ENCODE data around the gene PPP4R3A. TPM values are rescaled to one million over a fixed set of nuclear protein-coding genes. Genes with fewer than 3 reads are reported as not detected.

PPP4R3A gene
- total RNA-seq, 1 experiment from 2014 or later, result 124 TPM

- no peak for TF ChIP-seq GABPB1 (CRISPR knock-in tag; IDR thresholded peaks at IDR 0.05)
- TF ChIP-seq ZNF317 (CRISPR knock-in tag; IDR thresholded peaks at IDR 0.05; ENCODE audit: borderline replicate concordance, low read depth), result 0 out of 2 replicates have a peak, but pooled peaks have one; percentile 17
- TF ChIP-seq FOXK1 (CRISPR knock-in tag; IDR thresholded peaks at IDR 0.05), result 0 out of 2 replicates have a peak, but pooled peaks have one; percentile 34
These were observed 830 bp downstream of the PPP4R3A start (continued) for GRCh38 chr14:91509083-91509877.

GRCh38 chr14:91508105-91508504, 2.0 kb downstream of the PPP4R3A start:
- CTCF ChIA-PET, result no interaction called here
- H3K36me3 Mint-ChIP-seq, result peaks cover 42% of the 10 kb centered on the region
- no peak for DNase-seq (ENCODE audit: low spot score)
- H3K4me1 Mint-ChIP-seq, result peaks cover 20% of the 10 kb centered on the region
- TF ChIP-seq FOXP4 (CRISPR knock-in tag; IDR thresholded peaks at IDR 0.05) (no peak), ZBTB21 (CRISPR knock-in tag; IDR thresholded peaks at IDR 0.05; ENCODE audit: borderline replicate concordance) (no peak), SMAD4 (CRISPR knock-in tag; IDR thresholded peaks at IDR 0.05) (no peak)
- POLR2A ChIA-PET, result no interaction called here
- peak overlapping the region; percentile 96 for H3K4me3 Mint-ChIP-seq
- H3K9me3 Mint-ChIP-seq, result no peaks in the 10 kb centered on the region
- peak overlapping the region; percentile 97; the same call in 1 of the 2 replicates for H3K27ac Mint-ChIP-seq
- ATAC-seq, result no peak
- no peaks in the 10 kb centered on the region; the same call in 1 of the 2 replicates for H3K27me3 Mint-ChIP-seq (ENCODE audit: low read depth)

- no peak for ATAC-seq
- ChIA-PET CTCF (no interaction called here), POLR2A (no interaction called here)
- Mint-ChIP-seq H3K36me3 (peaks cover 52% of the 10 kb centered on the region), H3K27ac (no peak overlapping the region), H3K27me3 (ENCODE audit: low read depth) (no peaks in the 10 kb centered on the region; the same call in 1 of the 2 replicates), H3K9me3 (no peaks in the 10 kb centered on the region), H3K4me1 (peaks cover 20% of the 10 kb centered on the region), H3K4me3 (peak overlapping the region; percentile 27; the same call in 1 of the 2 replicates)
- TF ChIP-seq HMGXB4 (CRISPR knock-in tag; IDR thresholded peaks at IDR 0.05) (no peak), PRRX2 (CRISPR knock-in tag; IDR thresholded peaks at IDR 0.05) (no peak), ZNF532 (CRISPR knock-in tag; IDR thresholded peaks at IDR 0.05; ENCODE audit: borderline replicate concordance) (no peak), SP1 (CRISPR knock-in tag; conservative IDR thresholded peaks at IDR 0.05) (no peak), GABPB1 (CRISPR knock-in tag; IDR thresholded peaks at IDR 0.05) (no peak), CREM (CRISPR knock-in tag; IDR thresholded peaks at IDR 0.05) (no peak), MYBL2 (CRISPR knock-in tag; IDR thresholded peaks at IDR 0.05) (no peak), E2F5 (CRISPR knock-in tag; IDR thresholded peaks at IDR 0.05) (no peak), ATF1 (CRISPR knock-in tag; IDR thresholded peaks at IDR 0.05) (no peak)
- no peak for DNase-seq (ENCODE audit: low spot score)
These were observed 3.9 kb downstream of the PPP4R3A start for GRCh38 chr14:91506226-91506625.
